Fibroblast of pulmonary artery (primary cell): ENCODE measurements around the gene GPR108.
A peak's percentile ranks its signal among the peaks of the same experiment; 100 is the strongest.
"Not testable (repeated sequence)": the region's sequence is repeated elsewhere in the genome, so short reads cannot be mapped to it uniquely, and the experiment has no call there.

Experiments
- DNase-seq: peaks from one replicate; pipeline ENCODE4 v3.0.0-alpha.2; 2010; ENCODE audit warnings: low read depth
- H3K4me3 ChIP-seq: replicated peaks from 2 replicates; pipeline ENCODE4 v1.5.1; 2011; ENCODE audit warnings: low read depth, mild to moderate bottlenecking, control low read depth, low read length, moderate library complexity
- TF ChIP-seq, protein P1 (sequence below): IDR thresholded peaks from 2 replicates; pipeline ENCODE4 v1.5.1; 2011; ENCODE audit warnings: mild to moderate bottlenecking, control low read depth, low read length, inconsistent platforms; ENCODE audit errors: missing control alignments

GPR108 gene

DNA sequence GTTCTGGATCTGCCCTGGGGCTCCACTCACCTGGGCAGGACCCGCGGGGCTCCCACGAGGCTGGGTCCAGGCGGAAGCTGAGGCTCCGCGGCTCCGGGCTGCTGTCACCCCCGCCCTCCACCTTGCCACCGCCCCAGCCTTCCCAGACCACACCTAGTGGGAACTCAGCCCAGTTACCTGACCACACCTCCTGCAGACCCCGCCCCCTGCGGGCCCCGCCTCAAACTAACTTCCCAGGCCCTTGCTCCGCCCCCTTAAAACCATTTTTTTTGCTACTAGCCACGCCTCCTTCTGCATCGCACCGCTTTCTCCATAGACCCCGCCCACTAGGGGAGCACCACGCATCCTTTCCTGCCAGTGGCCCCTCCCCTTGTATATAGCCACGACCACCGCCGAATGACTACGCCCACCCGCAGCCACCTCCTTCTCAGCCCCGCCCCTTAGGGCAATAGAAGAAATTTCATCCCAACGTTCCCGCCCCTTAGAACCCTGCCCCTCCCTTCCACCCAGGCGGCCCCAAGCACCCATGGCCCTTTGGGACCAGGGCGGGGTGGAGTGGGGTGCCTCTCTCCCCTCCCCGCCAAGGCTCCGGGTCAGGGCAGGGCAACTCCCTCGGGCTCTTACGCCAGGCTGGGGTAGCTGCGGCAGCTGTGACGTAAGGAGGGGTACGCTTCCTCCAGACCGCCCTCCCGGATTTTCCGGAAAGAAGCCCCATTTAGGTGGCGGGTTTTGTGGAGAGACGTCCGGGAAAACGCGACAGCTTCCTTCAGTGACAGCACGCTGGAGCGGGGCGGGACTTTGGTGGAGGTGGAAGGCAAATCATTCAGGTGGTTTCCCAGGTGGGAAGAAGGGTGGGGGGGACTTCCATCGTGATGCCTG is 30.2 kb upstream of the GPR108 start, which contains the start of gene SH2D3A:
Gene SH2D3A, minus strand, starts transcription at position 79 of the 879 bp plus-strand sequence. CDS start 3,687 bp downstream, outside the sequence.
- DNase-seq: peak; percentile 53
- TF ChIP-seq, protein P1, sequence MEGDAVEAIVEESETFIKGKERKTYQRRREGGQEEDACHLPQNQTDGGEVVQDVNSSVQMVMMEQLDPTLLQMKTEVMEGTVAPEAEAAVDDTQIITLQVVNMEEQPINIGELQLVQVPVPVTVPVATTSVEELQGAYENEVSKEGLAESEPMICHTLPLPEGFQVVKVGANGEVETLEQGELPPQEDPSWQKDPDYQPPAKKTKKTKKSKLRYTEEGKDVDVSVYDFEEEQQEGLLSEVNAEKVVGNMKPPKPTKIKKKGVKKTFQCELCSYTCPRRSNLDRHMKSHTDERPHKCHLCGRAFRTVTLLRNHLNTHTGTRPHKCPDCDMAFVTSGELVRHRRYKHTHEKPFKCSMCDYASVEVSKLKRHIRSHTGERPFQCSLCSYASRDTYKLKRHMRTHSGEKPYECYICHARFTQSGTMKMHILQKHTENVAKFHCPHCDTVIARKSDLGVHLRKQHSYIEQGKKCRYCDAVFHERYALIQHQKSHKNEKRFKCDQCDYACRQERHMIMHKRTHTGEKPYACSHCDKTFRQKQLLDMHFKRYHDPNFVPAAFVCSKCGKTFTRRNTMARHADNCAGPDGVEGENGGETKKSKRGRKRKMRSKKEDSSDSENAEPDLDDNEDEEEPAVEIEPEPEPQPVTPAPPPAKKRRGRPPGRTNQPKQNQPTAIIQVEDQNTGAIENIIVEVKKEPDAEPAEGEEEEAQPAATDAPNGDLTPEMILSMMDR: no peak

DNA sequence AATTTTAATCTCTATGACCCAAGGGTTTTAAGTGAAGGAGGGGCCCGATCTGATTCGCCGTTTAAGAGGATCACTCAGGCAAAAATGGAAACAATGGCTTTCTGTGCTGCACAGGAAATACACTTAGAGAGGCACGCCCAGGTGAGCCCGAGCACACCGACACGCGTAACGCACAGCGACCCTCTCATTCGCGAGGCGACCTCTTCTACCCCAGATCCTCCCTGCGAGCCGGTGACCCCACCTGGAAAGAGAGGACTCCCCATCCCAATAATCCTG is 29.6 kb upstream of the GPR108 start:
- H3K4me3 ChIP-seq: peak overlapping the region; percentile 33
- DNase-seq: no peak
- TF ChIP-seq, protein P1: no peak

More for the DNA sequence above, 30.2 kb upstream of the GPR108 start, which contains the start of gene SH2D3A:
- H3K4me3 ChIP-seq: peak within 1 kb of the TSS; percentile 33

DNA sequence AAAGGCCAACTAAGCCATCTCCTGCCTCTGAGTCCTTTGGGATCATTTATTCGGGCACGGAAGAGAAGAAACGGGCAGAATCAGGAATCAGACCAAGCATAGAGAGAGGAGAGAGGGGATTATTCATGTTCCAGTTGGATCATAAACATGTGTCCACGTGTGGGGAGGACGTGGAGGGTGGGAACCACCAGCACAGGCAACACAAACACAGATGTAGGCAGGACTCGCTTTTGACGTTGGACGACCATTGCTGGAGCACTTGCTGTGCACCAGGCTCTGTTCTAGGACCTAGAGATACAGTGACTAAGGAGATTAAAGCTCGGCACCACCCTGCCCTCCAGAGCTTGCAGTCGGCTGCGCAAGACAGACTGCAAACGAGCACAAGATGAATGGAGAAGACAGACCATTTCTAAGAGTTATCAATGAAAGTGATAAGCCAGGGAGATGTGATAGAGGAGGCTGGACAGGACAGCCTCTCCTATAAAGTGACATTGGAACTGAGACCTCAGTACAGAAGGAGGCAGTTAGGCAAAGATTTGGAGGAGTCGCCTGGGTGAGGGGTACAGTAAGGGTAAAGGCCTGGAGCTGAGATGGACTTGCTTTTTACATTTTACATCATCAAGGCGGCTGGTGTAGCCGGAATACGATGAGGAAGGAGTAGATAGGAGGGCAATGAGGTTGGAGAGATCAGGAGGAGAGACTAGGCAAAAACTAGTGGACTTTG is 29.1 kb upstream of the GPR108 start:
- TF ChIP-seq, protein P1: no peak
- no peak overlapping the region for H3K4me3 ChIP-seq
- no peak for DNase-seq

DNA sequence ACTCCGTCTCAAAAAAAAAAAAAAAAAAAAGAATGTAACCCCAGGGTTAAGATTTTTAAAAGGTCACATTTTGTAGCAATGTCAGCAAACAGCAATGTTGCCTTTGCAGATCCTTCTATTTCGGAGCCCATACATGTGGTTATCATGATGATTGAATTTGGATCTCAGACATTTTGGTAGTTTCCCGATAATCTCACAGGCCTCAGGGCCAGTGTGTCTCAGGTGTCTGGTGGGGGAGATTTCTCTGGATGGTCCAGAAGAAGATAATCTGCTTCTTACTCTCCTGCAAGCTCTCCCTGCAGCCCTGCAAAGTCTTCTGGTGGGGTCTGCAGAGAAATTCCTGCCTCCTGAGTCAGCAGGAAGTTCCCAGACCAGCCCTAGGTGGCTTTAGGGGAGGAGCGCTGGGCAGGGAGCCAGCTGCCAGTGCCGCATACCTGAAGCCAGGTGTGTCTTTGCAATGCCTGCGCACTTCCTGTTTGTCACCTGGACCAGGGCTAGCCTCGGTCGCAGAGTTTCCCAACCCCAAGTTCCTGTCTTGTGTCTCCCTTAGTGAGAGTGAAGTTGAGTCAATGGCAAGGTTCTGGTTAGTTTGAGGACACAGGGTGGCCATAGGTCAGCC is 28.5 kb upstream of the GPR108 start:
- H3K4me3 ChIP-seq: no peak overlapping the region
- no peak for DNase-seq
- TF ChIP-seq, protein P1: no peak

DNA sequence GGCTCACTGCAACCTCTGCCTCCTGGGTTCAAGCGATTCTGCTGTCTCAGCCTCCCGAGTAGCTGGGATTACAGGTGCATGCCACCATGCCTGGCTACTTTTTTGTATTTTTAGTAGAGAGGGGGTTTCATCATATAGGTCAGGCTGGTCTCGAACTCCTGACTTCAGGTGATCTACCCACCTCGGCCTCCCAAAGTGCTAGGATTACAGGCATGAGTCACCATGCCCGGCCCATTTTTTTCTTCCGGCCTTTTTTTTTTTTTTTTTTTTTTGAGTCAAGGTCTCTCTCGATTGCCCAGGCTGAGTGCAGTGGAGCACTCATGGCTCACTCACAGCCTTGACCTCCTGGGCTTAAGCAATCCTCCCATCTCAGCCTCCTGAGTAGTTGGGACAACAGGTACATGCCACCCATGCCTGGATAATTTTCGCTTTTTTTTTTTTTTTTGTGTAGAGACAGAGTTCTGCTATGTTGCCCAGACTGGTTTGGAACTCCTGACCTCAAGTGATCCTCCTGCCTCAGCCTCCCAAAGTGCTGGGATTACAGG is 24.9 kb upstream of the GPR108 start:
- DNase-seq, H3K4me3 ChIP-seq: not testable (repeated sequence)

DNA sequence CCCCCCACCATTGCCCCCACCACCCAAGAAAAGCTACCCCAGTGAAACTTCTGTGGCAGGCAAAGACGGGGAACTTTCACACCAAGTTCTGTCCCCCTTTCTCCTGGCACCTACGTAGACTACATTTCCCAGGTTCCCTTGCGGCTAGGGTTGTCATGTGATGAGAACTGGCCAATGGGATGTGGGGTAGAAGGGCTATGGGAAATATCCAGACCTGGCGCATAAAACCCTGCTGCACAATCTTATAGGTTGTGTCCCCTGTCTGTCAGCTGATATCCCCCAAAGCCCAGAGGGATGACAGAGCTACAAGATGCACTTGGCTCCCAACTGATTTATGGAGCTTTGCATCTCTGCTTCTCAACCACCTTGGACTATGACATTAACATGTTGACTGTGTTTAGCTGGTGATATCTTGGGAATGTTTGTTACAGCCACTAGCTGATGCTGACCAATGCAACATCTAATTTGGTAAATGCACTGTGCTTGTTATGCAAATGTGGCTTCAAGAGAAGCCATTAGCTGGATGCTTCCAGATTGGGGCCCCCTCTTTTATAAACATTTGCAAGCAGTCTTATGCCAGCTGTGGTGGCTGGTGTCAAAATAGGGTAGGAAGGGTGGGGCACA is 23.8 kb upstream of the GPR108 start:
- no peak overlapping the region for H3K4me3 ChIP-seq
- TF ChIP-seq, protein P1: no peak
- DNase-seq: no peak
